22Rv1 (cell line): Measurements from ENCODE around the gene ADCY10.

Experiments used
- H3K27ac ChIP-seq: fragments of 450-650 bp; 2 replicates; pipeline ENCODE4 v1.5.1; 2017
- CTCF ChIP-seq: fragments of 450-650 bp; IDR thresholded peaks from 2 replicates; pipeline ENCODE4 v1.5.1; 2017; ENCODE audit warnings: mild to moderate bottlenecking
- ZFX ChIP-seq: fragments of 450-650 bp; IDR thresholded peaks from 2 replicates; pipeline ENCODE4 v1.6.1; 2017; ENCODE audit warnings: antibody characterized with exemption, borderline replicate concordance

The ADCY10 gene

GRCh38 chr1:167798952-167799351, 115.0 kb downstream of the ADCY10 start:
- TF ChIP-seq CTCF, result no peak
- no peak for TF ChIP-seq ZFX
- H3K27ac ChIP-seq, result no peak overlapping the region

- no peak overlapping the region for H3K27ac ChIP-seq
- TF ChIP-seq CTCF (no peak), ZFX (no peak)
These were observed 116.9 kb downstream of the ADCY10 start for GRCh38 chr1:167797015-167797414.

- TF ChIP-seq ZFX, result no peak
- TF ChIP-seq CTCF, result no peak
- peak overlapping the region; percentile 49 for H3K27ac ChIP-seq
These were observed 117.9 kb downstream of the ADCY10 start for GRCh38 chr1:167795810-167796740.

GRCh38 chr1:167794043-167794442, 119.9 kb downstream of the ADCY10 start:
- TF ChIP-seq ZFX, result no peak
- TF ChIP-seq CTCF, result no peak
- no peak overlapping the region for H3K27ac ChIP-seq

- TF ChIP-seq ZFX (no peak), CTCF (no peak)
- no peak overlapping the region for H3K27ac ChIP-seq
These were observed 121.8 kb downstream of the ADCY10 start for GRCh38 chr1:167792188-167792565.

GRCh38 chr1:167791281-167792187, 122.4 kb downstream of the ADCY10 start:
- H3K27ac ChIP-seq, result no peak overlapping the region
- no peak for TF ChIP-seq CTCF
- no peak for TF ChIP-seq ZFX
